Keratinocyte (primary cell): ENCODE data around the gene TAC1. TPM values are rescaled to one million over a fixed set of nuclear protein-coding genes. Genes with fewer than 3 reads are reported as not detected.
"Not testable (repeated sequence)": the region's sequence is repeated elsewhere in the genome, so short reads cannot be mapped to it uniquely, and the experiment has no call there.

Experiments used
- DNase-seq: peaks from one replicate; pipeline ENCODE4 v3.0.0-alpha.2; 2011; ENCODE audit warnings: low read depth, missing footprints, low spot score
- FAIRE-seq: peaks from 2 replicates; lab custom pipeline; 2011; peaks lifted over from hg19 to GRCh38; lab: Jason Lieb, UNC
- H2AFZ ChIP-seq: 2 replicates; pipeline ENCODE4 v1.6.0; 2012; ENCODE audit warnings: low read length, control low read depth, inconsistent platforms; ENCODE audit not compliant: control insufficient read depth
- H3K27ac ChIP-seq: 2 replicates; pipeline ENCODE4 v1.5.1; 2011; ENCODE audit warnings: low read length; ENCODE audit not compliant: control insufficient read depth, insufficient read depth
- H3K27me3 ChIP-seq: 3 replicates; pipeline ENCODE4 v1.6.0; 2011; ENCODE audit warnings: low read length; ENCODE audit not compliant: control insufficient read depth, insufficient read depth; ENCODE audit errors: extremely low read depth
- H3K36me3 ChIP-seq, 2 experiments: 2 replicates in 1 of 2; 3 replicates in 1 of 2; pipeline ENCODE4 v1.5.1; 2011; ENCODE audit warnings: low read length in 2 of 2, mild to moderate bottlenecking in 1 of 2; ENCODE audit not compliant: control insufficient read depth in 2 of 2, insufficient read depth in 2 of 2; ENCODE audit errors: extremely low read depth in 1 of 2
- H3K4me1 ChIP-seq: 3 replicates; pipeline ENCODE4 v1.5.1; 2011; ENCODE audit warnings: low read length; ENCODE audit not compliant: control insufficient read depth, insufficient read depth; ENCODE audit errors: extremely low read depth
- H3K4me2 ChIP-seq: 3 replicates; pipeline ENCODE4 v1.6.0; 2011; ENCODE audit warnings: low read depth, low read length; ENCODE audit not compliant: control insufficient read depth, insufficient read depth; ENCODE audit errors: extremely low read depth
- H3K4me3 ChIP-seq, 3 experiments: fragments of 200-600 bp in 1 of 3; sonication (generic) in 1 of 3; 2 replicates in 2 of 3; 3 replicates in 1 of 3; pipeline ENCODE4 v1.5.1; 2011 to 2016; ENCODE audit warnings: low read length in 3 of 3, mild to moderate bottlenecking in 3 of 3, control low read depth in 2 of 3, inconsistent platforms in 1 of 3, low read depth in 1 of 3, mixed read lengths in 1 of 3, mixed run types in 1 of 3, moderate library complexity in 1 of 3; ENCODE audit not compliant: control insufficient read depth in 2 of 3, insufficient read depth in 2 of 3; ENCODE audit errors: extremely low read depth in 1 of 3
- H3K79me2 ChIP-seq: 2 replicates; pipeline ENCODE4 v1.6.0; 2012; ENCODE audit warnings: low read length; ENCODE audit not compliant: control insufficient read depth, insufficient read depth
- H3K9ac ChIP-seq: 3 replicates; pipeline ENCODE4 v1.6.0; 2011; ENCODE audit warnings: low read length; ENCODE audit not compliant: control insufficient read depth, insufficient read depth; ENCODE audit errors: extremely low read depth
- H3K9me1 ChIP-seq: 3 replicates; pipeline ENCODE4 v1.6.0; 2011; ENCODE audit warnings: low read length; ENCODE audit not compliant: control insufficient read depth, insufficient read depth; ENCODE audit errors: extremely low read depth
- H3K9me3 ChIP-seq: 2 replicates; pipeline ENCODE4 v1.5.1; 2012; ENCODE audit warnings: low read depth, low read length; ENCODE audit not compliant: control insufficient read depth
- H4K20me1 ChIP-seq: 3 replicates; pipeline ENCODE4 v1.6.0; 2011; ENCODE audit warnings: low read length; ENCODE audit not compliant: control insufficient read depth, insufficient read depth; ENCODE audit errors: extremely low read depth
- EZH2 ChIP-seq: IDR thresholded peaks from one replicate; pipeline ENCODE4 v1.6.1; 2012; ENCODE audit warnings: inconsistent platforms, mild to moderate bottlenecking, low read length, moderate library complexity
- dilution Hi-C: fragments of 300-500 bp; cut with MboI; formaldehyde crosslinking; loops from one replicate; pipeline ENCODE4 v1.7.0; 2020; ENCODE audit warnings: low sequenced_read_pairs; ENCODE audit not compliant: extremely low pct_ligation_motif_present
- polyA plus RNA-seq, 5 experiments: library from polyadenylated mRNA; depleted of rRNA in 3 of 5; stranded (reverse) in 3 of 5; stranded (forward) in 1 of 5; unstranded in 1 of 5; fragments of >200 nt; gene quantifications; 1 replicate in 1 of 5; 2 replicates in 3 of 5; 3 replicates in 1 of 5; pipeline versions ENCODE4 v1.2.1 to v1.2.3, GENCODE V29; 2011 to 2012; ENCODE audit warnings: missing spikeins in 2 of 5, low read depth in 1 of 5, low replicate concordance in 1 of 5
- TF ChIP-seq, protein P1 (sequence below), 3 experiments: IDR thresholded peaks in 1 of 3; conservative IDR thresholded peaks in 1 of 3; optimal IDR thresholded peaks in 1 of 3; 2 replicates in 2 of 3; 3 replicates in 1 of 3; pipeline versions ENCODE3 to v1.5.1; 2011; ENCODE audit warnings: low read length in 3 of 3, mild to moderate bottlenecking in 3 of 3, moderate library complexity in 2 of 3, control low read depth in 1 of 3, inconsistent platforms in 1 of 3; ENCODE audit not compliant: insufficient read depth in 2 of 3; ENCODE audit errors: extremely low read depth in 1 of 3

TAC1 gene
- polyA plus RNA-seq, 1 donor (not counting 4 experiments of a cell fraction or from before 2014, with no cell fraction given) = not detected

DNA sequence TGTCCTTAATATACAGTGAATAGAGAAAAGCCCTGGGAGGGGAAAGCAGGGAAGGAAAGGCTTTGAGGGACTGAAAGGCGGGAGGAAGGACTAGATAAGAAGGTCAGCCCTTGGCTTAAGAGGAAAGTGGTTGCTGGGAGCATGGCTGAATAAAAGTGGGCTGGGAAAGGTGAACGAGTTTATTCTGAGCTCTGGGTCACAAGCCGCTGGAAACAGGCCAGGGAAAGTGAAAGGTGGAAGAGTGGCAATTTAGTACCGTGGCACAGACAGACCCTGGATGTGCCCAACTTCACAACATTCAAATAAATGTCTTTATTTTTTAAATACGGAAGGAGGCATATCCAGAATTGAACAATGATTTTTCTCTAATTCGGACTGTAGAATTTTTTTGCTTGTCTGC is 39.7 kb downstream of the TAC1 start:
- FAIRE-seq = no peak

GRCh38 chr7:97772045-97772901 is 40.4 kb downstream of the TAC1 start:
- Histone ChIP-seq H3K36me3 (no peaks in the 10 kb centered on the region), H3K4me2 (no peak overlapping the region), H3K27ac (no peak overlapping the region), H3K4me3 (no peak overlapping the region), H3K4me1 (no peaks in the 10 kb centered on the region), H2AFZ (no peak overlapping the region), H3K9me1 (no peaks in the 10 kb centered on the region), H3K79me2 (no peaks in the 10 kb centered on the region), H3K9me3 (no peaks in the 10 kb centered on the region), H4K20me1 (no peaks in the 10 kb centered on the region), H3K9ac (no peak overlapping the region), H3K27me3 (no peaks in the 10 kb centered on the region)
- TF ChIP-seq EZH2 = no peak
- TF ChIP-seq, protein P1, sequence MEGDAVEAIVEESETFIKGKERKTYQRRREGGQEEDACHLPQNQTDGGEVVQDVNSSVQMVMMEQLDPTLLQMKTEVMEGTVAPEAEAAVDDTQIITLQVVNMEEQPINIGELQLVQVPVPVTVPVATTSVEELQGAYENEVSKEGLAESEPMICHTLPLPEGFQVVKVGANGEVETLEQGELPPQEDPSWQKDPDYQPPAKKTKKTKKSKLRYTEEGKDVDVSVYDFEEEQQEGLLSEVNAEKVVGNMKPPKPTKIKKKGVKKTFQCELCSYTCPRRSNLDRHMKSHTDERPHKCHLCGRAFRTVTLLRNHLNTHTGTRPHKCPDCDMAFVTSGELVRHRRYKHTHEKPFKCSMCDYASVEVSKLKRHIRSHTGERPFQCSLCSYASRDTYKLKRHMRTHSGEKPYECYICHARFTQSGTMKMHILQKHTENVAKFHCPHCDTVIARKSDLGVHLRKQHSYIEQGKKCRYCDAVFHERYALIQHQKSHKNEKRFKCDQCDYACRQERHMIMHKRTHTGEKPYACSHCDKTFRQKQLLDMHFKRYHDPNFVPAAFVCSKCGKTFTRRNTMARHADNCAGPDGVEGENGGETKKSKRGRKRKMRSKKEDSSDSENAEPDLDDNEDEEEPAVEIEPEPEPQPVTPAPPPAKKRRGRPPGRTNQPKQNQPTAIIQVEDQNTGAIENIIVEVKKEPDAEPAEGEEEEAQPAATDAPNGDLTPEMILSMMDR (optimal IDR thresholded peaks at IDR 0.05 in 1 of 3, IDR thresholded peaks at IDR 0.05 in 1 of 3, conservative IDR thresholded peaks at IDR 0.05 in 1 of 3; ENCODE audit: extremely low read depth in 1 of 3, insufficient read depth in 2 of 3, low read length in 3 of 3) = no peak
- FAIRE-seq (no peak), DNase-seq (no peak)
- dilution Hi-C loops = no loop called here

More for the DNA sequence above, 39.7 kb downstream of the TAC1 start:
- no peak overlapping the region for H3K4me3 ChIP-seq
- no peak overlapping the region for H3K4me2 ChIP-seq
- H3K9ac ChIP-seq = no peak overlapping the region
- no peaks in the 10 kb centered on the region for H4K20me1 ChIP-seq
- no peak for TF ChIP-seq EZH2
- TF ChIP-seq, protein P1 (optimal IDR thresholded peaks at IDR 0.05 in 1 of 3, IDR thresholded peaks at IDR 0.05 in 1 of 3, conservative IDR thresholded peaks at IDR 0.05 in 1 of 3; ENCODE audit: extremely low read depth in 1 of 3, insufficient read depth in 2 of 3, low read length in 3 of 3) = no peak
- dilution Hi-C loops = no loop called here
- H2AFZ ChIP-seq = no peak overlapping the region
- no peaks in the 10 kb centered on the region for H3K79me2 ChIP-seq
- no peaks in the 10 kb centered on the region for H3K27me3 ChIP-seq
- no peaks in the 10 kb centered on the region for H3K9me1 ChIP-seq
- no peaks in the 10 kb centered on the region for H3K9me3 ChIP-seq
- DNase-seq = no peak
- H3K4me1 ChIP-seq = no peaks in the 10 kb centered on the region
- H3K36me3 ChIP-seq = no peaks in the 10 kb centered on the region
- no peak overlapping the region for H3K27ac ChIP-seq

DNA sequence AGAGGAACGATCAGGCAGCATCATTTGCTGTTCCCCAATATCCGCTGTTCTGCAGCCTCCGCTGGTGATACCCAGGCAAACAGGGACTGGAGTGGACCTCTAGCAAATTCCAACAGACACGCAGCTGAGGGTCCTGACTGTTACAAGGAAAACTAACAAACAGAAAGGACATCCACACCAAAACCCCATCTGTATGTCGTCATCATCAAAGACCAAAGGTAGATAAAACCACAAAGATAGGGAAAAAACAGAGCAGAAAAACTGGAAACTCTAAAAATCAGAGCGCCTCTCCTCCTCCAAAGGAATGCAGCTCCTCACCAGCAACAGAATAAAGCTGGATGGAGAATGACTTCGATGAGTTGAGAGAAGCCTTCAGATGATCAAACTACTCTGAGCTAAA is 54.5 kb downstream of the TAC1 start:
- H3K9me1 ChIP-seq, H3K27ac ChIP-seq, DNase-seq, H3K9me3 ChIP-seq, H3K27me3 ChIP-seq, H3K36me3 ChIP-seq, H3K4me3 ChIP-seq, FAIRE-seq, dilution Hi-C loops, H3K4me1 ChIP-seq, H3K79me2 ChIP-seq, H3K4me2 ChIP-seq, H4K20me1 ChIP-seq, H3K9ac ChIP-seq, H2AFZ ChIP-seq: not testable (repeated sequence)
